ENCODE data around the gene KCNK13.
A peak's percentile ranks its signal among the peaks of the same experiment; 100 is the strongest.

The KCNK13 gene

GRCh38 chr14:90184094-90184493 is 122.3 kb downstream of the KCNK13 start:
- no peak overlapping the region for H3K27ac ChIP-seq
- TF ChIP-seq, protein P1, sequence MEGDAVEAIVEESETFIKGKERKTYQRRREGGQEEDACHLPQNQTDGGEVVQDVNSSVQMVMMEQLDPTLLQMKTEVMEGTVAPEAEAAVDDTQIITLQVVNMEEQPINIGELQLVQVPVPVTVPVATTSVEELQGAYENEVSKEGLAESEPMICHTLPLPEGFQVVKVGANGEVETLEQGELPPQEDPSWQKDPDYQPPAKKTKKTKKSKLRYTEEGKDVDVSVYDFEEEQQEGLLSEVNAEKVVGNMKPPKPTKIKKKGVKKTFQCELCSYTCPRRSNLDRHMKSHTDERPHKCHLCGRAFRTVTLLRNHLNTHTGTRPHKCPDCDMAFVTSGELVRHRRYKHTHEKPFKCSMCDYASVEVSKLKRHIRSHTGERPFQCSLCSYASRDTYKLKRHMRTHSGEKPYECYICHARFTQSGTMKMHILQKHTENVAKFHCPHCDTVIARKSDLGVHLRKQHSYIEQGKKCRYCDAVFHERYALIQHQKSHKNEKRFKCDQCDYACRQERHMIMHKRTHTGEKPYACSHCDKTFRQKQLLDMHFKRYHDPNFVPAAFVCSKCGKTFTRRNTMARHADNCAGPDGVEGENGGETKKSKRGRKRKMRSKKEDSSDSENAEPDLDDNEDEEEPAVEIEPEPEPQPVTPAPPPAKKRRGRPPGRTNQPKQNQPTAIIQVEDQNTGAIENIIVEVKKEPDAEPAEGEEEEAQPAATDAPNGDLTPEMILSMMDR (conservative IDR thresholded peaks at IDR 0.05) = no peak

GRCh38 chr14:90184571-90185266 is 122.9 kb downstream of the KCNK13 start:
- no peak overlapping the region for H3K27ac ChIP-seq
- TF ChIP-seq, protein P1 (conservative IDR thresholded peaks at IDR 0.05) = no peak

DNA sequence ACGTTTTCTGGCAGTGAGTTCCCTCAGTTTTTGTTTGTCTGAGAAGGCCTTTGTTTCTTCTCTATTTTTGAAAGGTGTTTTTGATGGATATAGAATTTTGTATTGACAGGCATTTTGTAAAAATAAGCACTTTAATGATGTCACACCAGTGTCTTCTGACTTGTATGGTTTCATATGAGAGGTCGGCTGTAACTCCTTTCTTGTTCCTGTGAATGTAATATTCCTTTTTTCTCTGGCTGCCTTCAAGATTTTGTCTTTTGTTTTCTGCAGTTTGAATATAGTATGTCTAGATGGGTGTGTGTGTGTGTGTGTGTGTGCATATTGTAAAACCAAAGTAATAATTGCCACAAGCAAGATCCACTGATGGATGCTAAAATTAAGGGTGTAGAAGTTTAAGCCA is 126.8 kb downstream of the KCNK13 start:
- H3K27ac ChIP-seq = no peak overlapping the region
- TF ChIP-seq, protein P1 (conservative IDR thresholded peaks at IDR 0.05) = no peak

DNA sequence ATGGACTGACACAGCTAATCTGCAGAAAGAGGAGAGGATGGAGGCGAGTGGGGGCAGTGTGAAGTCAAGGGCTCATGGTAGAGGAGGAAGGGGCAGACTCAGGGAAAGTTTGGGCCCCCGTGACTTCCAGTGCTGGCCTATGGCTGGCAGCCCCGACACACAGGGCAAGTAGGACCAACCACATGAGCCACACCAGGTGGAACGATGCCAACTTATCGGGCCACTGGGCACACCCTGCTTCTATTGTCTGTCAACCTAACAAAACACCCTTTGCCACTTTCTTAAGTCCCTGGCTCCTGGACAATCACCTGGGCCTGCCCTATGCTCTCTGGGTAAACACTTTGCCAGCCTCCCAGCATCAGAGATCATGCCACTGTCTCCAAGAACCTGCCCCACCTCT is 129.4 kb downstream of the KCNK13 start:
- no peak overlapping the region for H3K27ac ChIP-seq
- TF ChIP-seq, protein P1 (conservative IDR thresholded peaks at IDR 0.05) = no peak

DNA sequence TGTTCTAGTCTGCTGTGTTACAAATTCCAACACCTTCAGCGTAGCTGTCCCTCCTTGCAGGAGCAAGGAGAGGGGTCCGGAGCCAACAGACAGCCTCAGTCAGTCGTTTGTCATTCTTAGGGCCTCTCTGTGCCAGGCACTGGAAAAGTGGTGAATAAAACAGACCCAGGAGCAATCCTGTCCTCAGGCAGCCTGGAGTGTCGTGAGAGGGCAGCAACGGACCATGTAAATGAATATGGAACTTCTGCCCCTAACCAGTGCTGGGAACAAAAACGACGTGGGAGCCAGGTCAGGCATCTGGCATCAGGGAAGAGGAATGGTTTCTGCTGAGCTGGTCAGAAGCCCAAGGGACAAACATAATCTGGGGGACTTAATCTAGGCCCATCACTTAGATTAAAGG is 129.8 kb downstream of the KCNK13 start:
- TF ChIP-seq, protein P1 (conservative IDR thresholded peaks at IDR 0.05) = no peak
- H3K27ac ChIP-seq = no peak overlapping the region

- TF ChIP-seq, protein P1 (conservative IDR thresholded peaks at IDR 0.05) = peak; percentile 29; the same call in 1 of the 2 replicates
These were observed 132.1 kb downstream of the KCNK13 start for GRCh38 chr14:90193925-90194324.

GRCh38 chr14:90194706-90195105 is 132.9 kb downstream of the KCNK13 start:
- TF ChIP-seq, protein P1 (conservative IDR thresholded peaks at IDR 0.05) = no peak
- H3K27ac ChIP-seq = no peak overlapping the region

More at GRCh38 chr14:90193925-90194324, 132.1 kb downstream of the KCNK13 start:
- no peak overlapping the region for H3K27ac ChIP-seq
